Renal cortex interstitium (tissue), 15 donors: ENCODE results near the gene PDCD7. TPM values are rescaled to one million over a fixed set of nuclear protein-coding genes. Genes with fewer than 3 reads are reported as not detected.
A peak's percentile ranks its signal among the peaks of the same experiment; 100 is the strongest.
"Not testable (repeated sequence)": the region's sequence is repeated elsewhere in the genome, so short reads cannot be mapped to it uniquely, and the experiment has no call there.

Experiments used
- DNase-seq, 11 donors: peaks; one replicate each; pipeline ENCODE4 v3.0.0-alpha.2; 2013; ENCODE audit warnings: low read depth in 9 of 11, low spot score in 4 of 11; ENCODE audit errors: extremely low read depth in 1 of 11
- long read RNA-seq, 16 experiments: transcript quantifications; one replicate each; lab custom pipeline, GENCODE V29; 2026
- polyA plus RNA-seq, 3 donors: library from polyadenylated mRNA; unstranded; fragments of 120-200 nt; gene quantifications; one replicate each; pipeline ENCODE4 v1.2.1, GENCODE V29; 2013; ENCODE audit not compliant: insufficient read length in 3 of 3

Gene PDCD7, protein sequence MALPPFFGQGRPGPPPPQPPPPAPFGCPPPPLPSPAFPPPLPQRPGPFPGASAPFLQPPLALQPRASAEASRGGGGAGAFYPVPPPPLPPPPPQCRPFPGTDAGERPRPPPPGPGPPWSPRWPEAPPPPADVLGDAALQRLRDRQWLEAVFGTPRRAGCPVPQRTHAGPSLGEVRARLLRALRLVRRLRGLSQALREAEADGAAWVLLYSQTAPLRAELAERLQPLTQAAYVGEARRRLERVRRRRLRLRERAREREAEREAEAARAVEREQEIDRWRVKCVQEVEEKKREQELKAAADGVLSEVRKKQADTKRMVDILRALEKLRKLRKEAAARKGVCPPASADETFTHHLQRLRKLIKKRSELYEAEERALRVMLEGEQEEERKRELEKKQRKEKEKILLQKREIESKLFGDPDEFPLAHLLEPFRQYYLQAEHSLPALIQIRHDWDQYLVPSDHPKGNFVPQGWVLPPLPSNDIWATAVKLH
- 10 to 100 TPM; 28.5 to 32.4 (median 30.4) TPM for polyA plus RNA-seq
- long read RNA-seq, donor 1, partial matches to known transcripts, result 6 of 10 reads
- long read RNA-seq, donor 1, other reads (novel, unspliced or antisense), result 0 of 10 reads
- long read RNA-seq, donor 2, transcript PDCD7-201 (5 exons, 2,851 nt), result major isoform, 6 of 14 reads
- long read RNA-seq, donor 2, partial matches to known transcripts, result 8 of 14 reads
- long read RNA-seq, donor 2, other reads (novel, unspliced or antisense), result 0 of 14 reads
- long read RNA-seq, donor 3, transcript PDCD7-201 (5 exons, 2,851 nt), result major isoform, 7 of 15 reads
- long read RNA-seq, donor 3, partial matches to known transcripts, result 8 of 15 reads
- long read RNA-seq, donor 3, other reads (novel, unspliced or antisense), result 0 of 15 reads
- long read RNA-seq, donor 4, transcript PDCD7-201 (5 exons, 2,851 nt), result major isoform, 5 of 16 reads
- long read RNA-seq, donor 4, partial matches to known transcripts, result 11 of 16 reads
- long read RNA-seq, donor 4, other reads (novel, unspliced or antisense), result 0 of 16 reads
- long read RNA-seq, donor 5, result 0 reads
- long read RNA-seq, donor 6, transcript PDCD7-201 (5 exons, 2,851 nt), result major isoform, 6 of 12 reads
- long read RNA-seq, donor 6, partial matches to known transcripts, result 6 of 12 reads
- long read RNA-seq, donor 6, other reads (novel, unspliced or antisense), result 0 of 12 reads
- long read RNA-seq, donor 7, transcript PDCD7-201 (5 exons, 2,851 nt), result major isoform, 8 of 14 reads
- long read RNA-seq, donor 7, partial matches to known transcripts, result 6 of 14 reads
- long read RNA-seq, donor 7, other reads (novel, unspliced or antisense), result 0 of 14 reads
- long read RNA-seq, donor 8, result 0 reads
- long read RNA-seq, donor 9, partial matches to known transcripts, result 6 of 8 reads
- long read RNA-seq, donor 9, other reads (novel, unspliced or antisense), result 0 of 8 reads
- long read RNA-seq, donor 10, transcript PDCD7-201 (5 exons, 2,851 nt), result major isoform, 12 of 18 reads
- long read RNA-seq, donor 10, partial matches to known transcripts, result 5 of 18 reads
- long read RNA-seq, donor 10, other reads (novel, unspliced or antisense), result 0 of 18 reads
- long read RNA-seq, donor 11, partial matches to known transcripts, result 0 of 2 reads
- long read RNA-seq, donor 11, other reads (novel, unspliced or antisense), result 0 of 2 reads
- long read RNA-seq, donor 12, partial matches to known transcripts, result 0 of 2 reads
- long read RNA-seq, donor 12, other reads (novel, unspliced or antisense), result 0 of 2 reads
- long read RNA-seq, donor 13, result 0 reads
- long read RNA-seq, donor 14, partial matches to known transcripts, result 7 of 8 reads
- long read RNA-seq, donor 14, other reads (novel, unspliced or antisense), result 0 of 8 reads
- long read RNA-seq, donor 15, partial matches to known transcripts, result 0 of 1 reads
- long read RNA-seq, donor 15, other reads (novel, unspliced or antisense), result 0 of 1 reads
- long read RNA-seq, donor 16, transcript PDCD7-201 (5 exons, 2,851 nt), result major isoform, 15 of 28 reads
- long read RNA-seq, donor 16, partial matches to known transcripts, result 12 of 28 reads
- long read RNA-seq, donor 16, other reads (novel, unspliced or antisense), result 0 of 28 reads

DNA sequence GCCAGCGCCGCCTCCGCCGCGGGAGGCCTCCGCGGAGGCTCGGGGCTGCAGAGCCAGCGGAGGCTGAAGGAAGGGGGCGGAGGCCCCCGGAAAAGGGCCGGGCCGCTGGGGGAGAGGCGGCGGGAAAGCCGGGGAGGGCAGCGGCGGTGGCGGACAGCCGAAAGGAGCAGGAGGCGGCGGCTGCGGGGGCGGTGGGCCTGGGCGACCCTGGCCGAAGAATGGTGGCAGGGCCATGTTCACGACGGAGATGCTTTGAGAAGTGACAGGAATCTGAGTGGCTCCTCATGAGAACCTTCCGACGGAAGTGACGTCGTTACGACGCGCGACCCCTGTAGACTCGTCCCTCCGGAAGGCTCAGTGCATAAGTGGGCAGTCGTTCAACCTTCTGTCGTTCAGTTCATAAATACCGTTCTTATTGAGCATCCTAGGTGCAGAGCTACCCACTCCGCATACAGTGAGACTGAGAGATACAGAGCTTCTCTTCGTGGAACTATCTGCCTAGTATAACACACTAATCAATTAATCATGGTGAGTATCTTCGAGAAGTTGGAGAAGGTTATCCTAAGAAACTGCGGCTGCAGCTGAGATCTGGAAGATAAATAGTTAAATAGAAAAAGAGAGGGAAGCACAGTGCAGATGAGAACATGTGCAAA is at the start of gene PDCD7:
Gene PDCD7 (minus strand): TSS at position 261 of the 653 bp plus-strand sequence. CDS start 27 bp downstream, at position 234.
- DNase-seq, result peak; percentile 90 to 96 (median 94)

DNA sequence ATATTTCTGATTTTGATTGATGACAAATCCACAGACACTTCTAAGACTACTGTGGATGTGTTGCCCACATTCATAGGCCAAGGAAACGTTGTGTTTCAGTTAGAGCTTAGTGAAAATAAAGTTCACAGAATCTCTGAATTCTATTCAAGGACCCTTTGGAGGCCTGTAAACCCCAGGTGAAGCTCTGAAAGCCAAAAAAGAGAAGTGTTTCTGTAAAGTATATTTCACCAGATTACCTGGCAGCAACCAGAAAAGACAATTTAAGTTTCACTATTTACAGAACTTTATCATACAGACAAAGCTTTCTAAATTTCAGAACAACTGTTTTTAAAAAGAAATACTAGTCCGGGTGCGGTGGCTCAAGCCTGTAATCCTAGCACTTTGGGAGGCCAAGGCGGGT is 48.9 kb upstream of the PDCD7 start:
- no peak for DNase-seq

DNA sequence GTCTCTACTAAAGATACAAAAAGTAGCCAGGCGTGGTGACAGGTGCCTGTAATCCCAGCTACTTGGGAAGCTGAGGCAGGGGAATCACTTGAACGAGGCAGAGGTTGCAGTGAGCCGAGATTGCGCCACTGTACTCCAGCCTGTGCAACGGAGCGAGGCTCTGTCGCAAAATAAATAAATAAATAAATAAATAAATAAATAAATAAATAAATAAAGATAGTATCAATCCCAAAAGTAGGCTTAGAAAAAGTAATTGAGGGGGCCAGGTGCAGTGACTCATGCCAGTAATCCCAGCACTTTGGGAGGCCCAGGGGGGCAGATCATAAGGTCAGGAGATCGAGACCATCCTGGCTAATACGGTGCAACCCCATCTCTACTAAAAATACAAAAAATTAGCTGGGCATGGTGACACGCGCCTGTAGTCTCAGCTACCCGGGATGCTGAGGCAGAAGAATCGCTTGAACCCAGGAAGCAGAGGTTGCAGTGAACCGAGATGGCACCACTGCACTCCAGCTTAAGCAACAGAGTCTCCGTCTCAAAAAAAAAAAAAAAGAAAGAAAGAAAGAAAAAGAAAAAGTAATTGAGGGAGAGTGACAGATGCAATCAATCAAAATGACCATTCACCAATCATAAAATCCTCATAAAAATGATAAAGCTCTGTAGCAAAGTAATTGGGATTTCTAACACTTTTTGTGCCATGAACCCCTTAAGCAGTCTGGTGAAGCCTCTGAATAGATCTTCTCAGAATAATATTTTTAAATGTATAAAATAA is 48.2 kb upstream of the PDCD7 start:
- not testable (repeated sequence) for DNase-seq

DNA sequence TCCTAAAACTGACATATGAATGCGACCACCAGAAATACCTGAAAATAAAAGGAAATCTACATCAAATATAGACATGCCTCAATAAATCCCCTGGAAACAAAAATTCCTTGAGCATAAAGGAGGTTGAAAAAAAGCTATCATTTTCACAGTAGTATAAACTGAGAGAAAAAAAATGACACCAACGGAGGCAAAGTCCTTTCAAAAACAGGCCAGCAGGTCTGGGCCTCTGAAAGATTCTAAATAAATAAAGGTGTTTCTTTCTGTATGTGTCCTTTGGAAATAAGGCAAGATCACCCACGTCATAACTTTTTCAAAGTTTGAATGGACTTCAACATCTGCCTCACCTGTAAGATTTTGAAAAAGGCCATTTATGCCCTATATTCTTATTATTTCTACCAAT is 46.6 kb upstream of the PDCD7 start:
- DNase-seq, result no peak

DNA sequence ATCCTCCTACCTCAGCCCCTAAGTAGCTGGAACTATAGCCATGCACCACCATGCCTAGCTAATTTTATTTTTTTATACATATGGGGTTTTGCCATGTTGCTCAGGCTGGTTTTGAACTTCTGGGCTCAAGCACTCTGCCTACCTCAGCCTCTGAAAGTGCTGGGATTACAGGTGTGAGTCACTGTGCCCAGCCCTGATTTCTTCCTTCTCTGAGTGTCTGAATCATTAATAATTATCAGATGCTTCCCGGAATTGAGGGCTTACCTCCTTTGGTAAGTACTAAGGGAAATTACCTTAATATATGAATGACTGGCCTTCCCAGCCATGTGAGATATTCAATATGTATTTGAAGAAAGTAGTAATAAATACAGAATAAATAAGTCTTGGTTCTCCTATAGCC is 44.3 kb upstream of the PDCD7 start:
- no peak for DNase-seq

DNA sequence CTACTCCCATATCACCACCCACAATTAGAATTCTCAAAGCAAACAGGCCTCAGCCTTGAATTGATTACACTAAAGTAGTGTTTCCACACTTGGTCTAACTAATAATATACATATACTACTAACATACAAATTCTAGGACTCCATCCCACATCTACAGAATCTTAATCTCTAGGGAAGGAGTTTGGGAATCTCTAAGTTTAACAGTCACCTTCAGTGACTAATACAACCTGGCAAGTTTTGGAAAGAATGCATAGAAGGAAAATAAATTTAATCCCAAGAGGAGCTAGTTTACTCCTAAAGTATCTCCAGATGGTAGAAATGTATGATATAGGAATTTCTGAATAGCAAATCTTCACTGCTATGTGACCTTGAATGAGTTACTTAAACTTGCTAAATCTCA is 42.4 kb upstream of the PDCD7 start:
- DNase-seq, result no peak

DNA sequence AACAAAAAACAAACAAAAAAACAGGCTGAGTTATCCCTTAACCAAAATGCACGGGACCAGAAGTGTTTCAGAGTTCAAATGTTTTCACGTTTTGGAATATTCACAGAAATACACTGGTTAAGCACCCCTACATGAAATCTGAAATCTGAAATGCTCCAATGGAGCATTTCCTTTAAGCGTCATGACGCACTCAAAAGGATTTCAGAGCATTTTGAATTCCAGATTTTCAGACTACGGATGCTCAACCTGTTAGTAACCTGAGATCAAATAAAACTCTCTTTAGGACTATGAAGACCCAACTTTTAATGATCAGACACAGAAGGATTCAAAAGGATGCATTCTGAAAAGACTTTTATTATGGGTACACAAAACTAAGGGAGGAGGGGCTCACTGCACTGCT is 41.9 kb upstream of the PDCD7 start:
- DNase-seq, result no peak

DNA sequence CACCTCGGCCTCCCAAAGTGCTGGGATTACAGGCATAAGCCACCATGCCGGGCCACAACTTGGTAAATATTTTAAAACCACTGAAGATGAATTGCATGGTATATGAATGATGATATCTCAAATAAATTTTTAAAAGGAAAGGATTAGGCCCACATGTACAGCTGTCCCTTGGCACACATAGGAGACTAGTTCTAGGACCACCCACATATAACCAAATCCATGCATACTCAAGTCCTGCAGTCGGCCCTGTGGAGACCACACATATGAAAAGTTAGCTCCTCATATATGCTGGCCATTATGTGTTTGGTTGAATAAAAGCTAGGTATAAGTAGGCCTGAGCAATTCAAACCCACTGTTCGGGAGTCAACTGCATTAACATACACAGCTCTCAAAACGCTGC is 40.9 kb upstream of the PDCD7 start:
- DNase-seq, result no peak

DNA sequence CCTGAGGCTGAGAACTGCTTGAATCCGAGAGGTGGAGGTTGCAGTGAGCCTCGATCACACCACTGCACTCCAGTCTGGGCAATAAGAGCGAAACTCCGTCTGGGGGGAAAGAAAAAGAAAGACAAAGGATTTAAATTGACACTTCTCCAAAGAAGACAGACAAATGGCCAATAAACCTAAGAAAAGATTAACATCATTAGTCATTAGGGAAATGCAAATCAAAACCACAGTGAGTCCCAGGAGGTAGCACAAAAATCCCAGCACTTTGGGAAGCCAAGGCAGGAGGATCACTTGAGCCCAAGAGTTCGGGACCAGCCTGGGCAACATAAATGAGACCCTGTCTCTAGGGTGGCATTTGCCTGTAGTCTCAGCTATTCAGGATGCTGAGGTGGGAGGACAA is 38.9 kb upstream of the PDCD7 start:
- no peak for DNase-seq

DNA sequence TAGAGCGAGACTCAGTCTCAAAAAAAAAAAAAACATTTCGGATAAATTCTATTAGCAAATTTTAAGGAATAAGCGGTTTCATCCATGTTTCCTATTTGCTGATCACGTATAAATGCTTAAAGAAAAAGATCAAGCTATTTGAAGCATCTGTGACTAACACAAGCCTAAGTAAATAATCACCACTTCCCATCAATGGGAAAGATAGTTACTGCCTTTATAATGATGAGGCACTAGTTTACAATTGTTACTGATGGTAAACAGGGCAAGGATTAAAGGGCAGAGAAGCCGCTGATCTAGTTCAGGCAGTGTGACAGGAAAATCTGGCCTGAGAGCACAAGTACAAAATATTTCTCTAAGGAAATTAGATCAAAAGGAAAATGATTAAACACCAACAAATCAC is 37.8 kb upstream of the PDCD7 start:
- DNase-seq, result no peak

DNA sequence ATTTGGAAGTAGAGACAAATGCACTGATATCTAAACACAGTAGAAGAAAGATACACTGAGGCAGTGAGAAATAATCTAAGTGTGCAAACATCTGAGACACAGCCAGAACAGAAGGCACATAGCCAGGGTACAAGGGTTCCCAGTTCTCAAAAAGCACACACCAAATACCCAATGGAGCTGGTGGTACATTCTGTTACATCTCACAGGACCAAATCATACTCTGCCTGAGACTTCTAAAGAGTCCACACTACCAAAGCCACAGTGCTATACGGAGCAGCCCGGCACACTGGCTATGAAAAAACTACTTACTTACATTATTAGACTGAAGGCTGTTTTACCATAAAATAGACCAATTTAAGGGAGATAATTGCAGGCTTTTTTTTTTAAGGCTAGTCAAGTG is 32.3 kb upstream of the PDCD7 start:
- DNase-seq, result no peak

DNA sequence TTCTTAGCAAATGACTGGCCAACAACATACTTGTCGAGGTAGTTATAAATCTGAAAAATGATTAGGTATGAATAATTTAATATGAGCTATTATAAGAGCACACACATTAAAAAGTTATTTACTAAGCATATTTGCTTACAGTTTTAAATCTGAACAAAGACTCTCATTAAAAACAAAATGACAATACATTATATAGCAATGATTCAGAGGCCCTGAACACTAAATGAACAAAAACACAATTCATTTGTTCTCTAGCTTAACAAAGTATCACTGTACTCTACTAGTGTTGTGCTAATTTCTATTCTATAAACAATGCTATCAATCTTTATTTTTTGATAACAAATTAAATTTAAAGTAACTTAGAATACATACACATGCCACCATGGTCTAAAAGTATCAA is 30.5 kb upstream of the PDCD7 start:
- no peak for DNase-seq

DNA sequence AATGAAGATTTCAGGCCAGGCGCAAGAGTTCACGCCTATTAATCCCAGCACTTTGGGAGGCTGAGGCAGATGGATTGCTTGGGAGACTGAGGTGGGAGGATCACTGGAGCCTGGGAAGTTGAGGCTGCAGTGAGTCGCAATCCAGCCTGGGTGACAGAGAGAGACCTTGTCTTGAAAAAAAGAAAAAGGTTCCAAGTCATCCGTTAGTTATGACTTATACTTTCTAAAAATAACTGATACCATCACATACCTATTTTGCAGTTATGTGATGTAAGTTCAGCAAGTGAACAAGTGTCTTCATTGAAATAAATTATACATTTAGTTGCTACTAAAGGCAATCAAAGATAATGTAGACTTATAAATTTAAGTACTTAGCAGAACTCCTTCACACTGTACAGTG is 29.4 kb upstream of the PDCD7 start:
- no peak for DNase-seq

DNA sequence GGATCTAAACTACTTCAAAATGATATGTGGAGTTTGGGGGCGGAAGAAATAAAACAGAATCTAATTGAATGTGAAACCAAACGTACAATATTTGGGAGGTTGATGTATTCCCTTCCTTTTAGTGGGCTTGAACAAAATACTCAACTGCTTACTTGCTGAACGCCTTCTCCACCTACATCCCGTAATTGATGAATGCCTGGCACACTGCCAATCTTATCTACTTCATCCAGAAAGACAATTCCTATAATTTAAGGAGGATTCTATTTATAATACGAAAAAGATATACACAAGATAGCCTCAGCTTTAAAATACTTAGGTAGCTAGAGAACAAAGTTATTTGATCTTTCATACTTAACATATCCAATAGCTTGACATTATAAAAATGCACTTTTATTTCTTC is 23.1 kb upstream of the PDCD7 start:
- DNase-seq, result no peak

DNA sequence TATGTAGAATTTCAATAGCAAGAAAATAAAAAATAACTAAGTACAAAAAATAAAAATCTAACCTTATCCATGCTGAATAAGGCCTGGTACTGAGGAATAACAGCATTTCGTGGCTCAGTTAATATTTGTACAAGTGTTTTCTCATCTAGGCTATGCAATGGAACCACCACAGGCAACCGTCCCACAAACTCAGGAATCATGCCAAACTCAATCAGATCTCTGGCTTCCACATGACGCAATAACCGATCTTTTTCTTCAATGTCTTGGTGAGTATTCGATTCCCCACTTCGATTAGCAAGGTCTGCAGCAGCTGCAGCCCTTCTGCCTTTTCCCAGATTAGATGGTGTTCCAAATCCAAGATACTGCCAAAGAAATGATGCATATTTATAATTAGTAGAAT is 21.1 kb upstream of the PDCD7 start:
- DNase-seq, result no peak

DNA sequence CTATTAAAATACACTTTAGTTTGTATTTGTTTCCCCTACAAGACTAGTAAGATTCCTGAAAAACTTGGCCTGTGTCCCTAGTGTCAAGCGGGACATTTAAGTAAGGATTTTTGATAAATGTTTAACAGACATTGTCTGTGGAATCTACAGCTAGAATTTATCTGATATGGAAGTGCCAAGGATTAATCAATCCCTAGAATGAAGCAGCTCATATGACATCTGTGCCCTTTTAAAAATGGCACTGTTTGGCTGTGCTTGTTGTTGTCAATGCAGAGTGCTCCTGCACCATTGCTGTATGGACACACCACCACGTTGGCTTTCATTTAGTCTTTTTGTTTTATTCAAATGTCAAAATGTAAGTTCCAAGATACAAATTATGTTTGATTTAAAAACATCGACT is 14.3 kb upstream of the PDCD7 start:
- DNase-seq, result no peak

DNA sequence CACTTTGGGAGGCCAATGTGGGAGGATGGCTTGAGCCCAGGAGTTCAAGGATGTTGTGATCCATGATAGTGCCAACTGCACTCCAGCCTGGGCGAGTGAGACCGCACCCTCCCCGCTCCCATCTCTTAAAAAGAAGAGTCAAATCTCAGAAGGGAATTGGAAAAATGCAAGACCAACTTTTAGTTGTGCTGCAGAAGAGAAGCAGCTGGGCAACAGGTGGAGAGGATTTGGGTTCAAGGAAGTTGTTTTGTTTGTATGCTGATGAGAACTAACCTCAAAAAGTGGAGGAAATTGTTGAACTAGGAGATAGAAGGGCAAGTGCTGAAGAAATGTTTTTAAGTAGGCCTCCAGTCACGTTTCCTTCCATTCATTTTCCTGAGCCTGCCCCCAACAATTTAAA is 12.8 kb upstream of the PDCD7 start:
- no peak for DNase-seq
